ENCODE measurements around the gene RBFOX1.

GRCh38 chr16:7394720-7395336 is 62.2 kb downstream of the RBFOX1 start:
- TF ChIP-seq CTCF (IDR thresholded peaks at IDR 0.05) (no peak), EZH2 (IDR thresholded peaks at IDR 0.05; ENCODE audit: borderline replicate concordance, insufficient read depth, low read depth, low read length, poor library complexity, severe bottlenecking) (no peak)
